ENCODE results near the gene TANC1. TPM values are rescaled to one million over a fixed set of nuclear protein-coding genes. Genes with fewer than 3 reads are reported as not detected.

The TANC1 gene
- total RNA-seq, 4 donors from 2014 or later: 34.5 to 125 (median 47.0) TPM

DNA sequence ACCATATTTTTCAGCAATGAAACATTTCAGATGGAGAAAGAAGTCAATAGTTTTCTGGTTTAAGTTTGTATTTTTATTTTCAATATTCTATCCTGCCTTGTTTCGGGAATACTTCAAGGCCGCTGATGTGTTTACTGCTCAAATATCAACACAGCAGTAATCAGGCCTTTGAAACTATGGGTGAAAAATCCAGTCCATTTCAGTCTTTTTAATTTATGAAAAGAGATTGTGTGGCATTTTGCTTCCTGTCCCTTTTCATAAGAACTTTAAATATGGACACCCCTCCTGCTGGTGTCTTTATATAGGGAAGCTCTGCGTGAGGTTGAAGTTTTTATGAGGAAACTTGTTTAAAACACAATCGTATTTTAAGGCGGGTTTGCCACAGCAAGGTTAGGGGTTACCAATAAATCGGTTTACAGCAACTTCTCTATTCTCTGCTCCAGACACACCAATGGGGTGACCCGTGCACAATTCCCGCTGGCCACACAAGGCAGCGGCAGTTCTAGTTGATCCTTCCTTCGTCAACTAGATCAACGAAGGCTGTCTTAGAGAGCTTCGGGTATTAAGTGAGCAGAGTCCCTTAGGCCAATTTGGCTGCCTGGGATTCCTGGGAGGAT lies 1.2 kb upstream of the TANC1 start:
- 38 to 40% methylated on average over 8 to 12 of the region's 12 CpGs for WGBS, 2 donors (ENCODE audit: low coverage in 1 of 2)
- intact Hi-C loops (cut with DNase I; ENCODE audit: low total_unique reads) (loop anchor here (10.0 kb wide), 1 partner anchor 148 kb away; no protein-coding TSS in a partner anchor), in situ Hi-C loops (cut with MboI; ENCODE audit: low pct_ligation_motif_present in 1 of 4, low pct_unique_long_range_greater_than_20kb in 1 of 4, low sequenced_read_pairs in 3 of 4) (no loop called here)
- Histone ChIP-seq H3K27me3 (no peaks in the 10 kb centered on the region), H3K4me3 (peak overlapping the region in 2 of 4 donors; percentile 68 to 87), H3K36me3 (no peaks in the 10 kb centered on the region), H3K9me3 (no peaks in the 10 kb centered on the region), H3K27ac (peak overlapping the region; percentile 96 to 97 (median 96)), H3K4me1 (peaks cover 7 to 34% (median 20%) of the 10 kb centered on the region in 4 donors)
- TF ChIP-seq, protein P1, sequence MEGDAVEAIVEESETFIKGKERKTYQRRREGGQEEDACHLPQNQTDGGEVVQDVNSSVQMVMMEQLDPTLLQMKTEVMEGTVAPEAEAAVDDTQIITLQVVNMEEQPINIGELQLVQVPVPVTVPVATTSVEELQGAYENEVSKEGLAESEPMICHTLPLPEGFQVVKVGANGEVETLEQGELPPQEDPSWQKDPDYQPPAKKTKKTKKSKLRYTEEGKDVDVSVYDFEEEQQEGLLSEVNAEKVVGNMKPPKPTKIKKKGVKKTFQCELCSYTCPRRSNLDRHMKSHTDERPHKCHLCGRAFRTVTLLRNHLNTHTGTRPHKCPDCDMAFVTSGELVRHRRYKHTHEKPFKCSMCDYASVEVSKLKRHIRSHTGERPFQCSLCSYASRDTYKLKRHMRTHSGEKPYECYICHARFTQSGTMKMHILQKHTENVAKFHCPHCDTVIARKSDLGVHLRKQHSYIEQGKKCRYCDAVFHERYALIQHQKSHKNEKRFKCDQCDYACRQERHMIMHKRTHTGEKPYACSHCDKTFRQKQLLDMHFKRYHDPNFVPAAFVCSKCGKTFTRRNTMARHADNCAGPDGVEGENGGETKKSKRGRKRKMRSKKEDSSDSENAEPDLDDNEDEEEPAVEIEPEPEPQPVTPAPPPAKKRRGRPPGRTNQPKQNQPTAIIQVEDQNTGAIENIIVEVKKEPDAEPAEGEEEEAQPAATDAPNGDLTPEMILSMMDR (IDR thresholded peaks at IDR 0.05): no peak
- TF ChIP-seq POLR2A (IDR thresholded peaks at IDR 0.05): no peak
- TF ChIP-seq EP300 (IDR thresholded peaks at IDR 0.05; ENCODE audit: low read depth): no peak
- TF ChIP-seq POLR2AphosphoS5 (IDR thresholded peaks at IDR 0.05): no peak
- peak; percentile 17 for DNase-seq

DNA sequence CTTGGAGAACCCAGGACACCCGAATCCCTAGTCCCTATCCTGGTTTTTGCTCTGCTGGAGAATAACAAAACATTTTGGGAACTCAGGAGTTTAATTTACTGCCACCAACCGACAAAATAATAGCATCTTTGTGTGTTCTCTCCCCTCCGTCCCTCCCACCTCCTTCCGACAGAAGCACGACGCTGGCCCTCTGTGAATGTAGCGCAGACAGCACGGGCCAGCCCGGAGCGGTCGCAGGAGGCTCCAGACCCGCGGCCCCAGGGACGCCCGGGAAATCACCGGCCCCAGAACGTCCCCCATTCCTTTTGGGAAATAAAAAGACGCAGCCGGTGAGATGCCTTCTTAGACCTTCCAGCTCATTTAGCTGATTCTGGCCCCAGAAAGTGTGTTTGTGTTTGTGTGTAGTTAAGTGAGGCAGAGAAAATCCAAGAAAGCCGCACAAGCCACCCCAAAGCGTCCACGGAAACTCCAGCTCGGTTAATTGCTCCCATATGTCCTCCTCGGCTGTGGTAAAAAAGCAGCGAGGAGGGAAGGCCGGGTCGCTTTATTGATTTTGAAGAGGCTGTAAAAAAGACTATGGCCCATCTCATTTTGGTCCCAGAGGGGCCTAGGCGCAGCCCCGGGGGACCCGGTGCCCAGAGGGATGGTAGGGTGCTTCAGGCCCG lies 577 bp upstream of the TANC1 start:
- TF ChIP-seq EP300 (IDR thresholded peaks at IDR 0.05; ENCODE audit: low read depth): no peak
- TF ChIP-seq POLR2AphosphoS5 (IDR thresholded peaks at IDR 0.05): no peak
- TF ChIP-seq, protein P1 (IDR thresholded peaks at IDR 0.05): no peak
- peak; percentile 8 for TF ChIP-seq POLR2A (IDR thresholded peaks at IDR 0.05)
- Histone ChIP-seq H3K36me3 (no peaks in the 10 kb centered on the region), H3K27ac (peak overlapping the region; percentile 96 to 97 (median 96)), H3K4me1 (peaks cover 7 to 40% (median 24%) of the 10 kb centered on the region in 4 donors), H3K4me3 (peak overlapping the region; percentile 32 to 87 (median 77)), H3K9me3 (no peaks in the 10 kb centered on the region), H3K27me3 (no peaks in the 10 kb centered on the region)
- peak; percentile 52 for DNase-seq
- in situ Hi-C loops (cut with MboI; ENCODE audit: low pct_ligation_motif_present in 1 of 4, low pct_unique_long_range_greater_than_20kb in 1 of 4, low sequenced_read_pairs in 3 of 4): no loop called here
- intact Hi-C loops (cut with DNase I; ENCODE audit: low total_unique reads): loop anchor here (10.0 kb wide), 1 partner anchor 147 kb away; no protein-coding TSS in a partner anchor
- whole genome bisulfite sequencing, 2 donors (ENCODE audit: low coverage in 1 of 2): 0 to 7% methylated on average over 3 to 31 of the region's 31 CpGs

DNA sequence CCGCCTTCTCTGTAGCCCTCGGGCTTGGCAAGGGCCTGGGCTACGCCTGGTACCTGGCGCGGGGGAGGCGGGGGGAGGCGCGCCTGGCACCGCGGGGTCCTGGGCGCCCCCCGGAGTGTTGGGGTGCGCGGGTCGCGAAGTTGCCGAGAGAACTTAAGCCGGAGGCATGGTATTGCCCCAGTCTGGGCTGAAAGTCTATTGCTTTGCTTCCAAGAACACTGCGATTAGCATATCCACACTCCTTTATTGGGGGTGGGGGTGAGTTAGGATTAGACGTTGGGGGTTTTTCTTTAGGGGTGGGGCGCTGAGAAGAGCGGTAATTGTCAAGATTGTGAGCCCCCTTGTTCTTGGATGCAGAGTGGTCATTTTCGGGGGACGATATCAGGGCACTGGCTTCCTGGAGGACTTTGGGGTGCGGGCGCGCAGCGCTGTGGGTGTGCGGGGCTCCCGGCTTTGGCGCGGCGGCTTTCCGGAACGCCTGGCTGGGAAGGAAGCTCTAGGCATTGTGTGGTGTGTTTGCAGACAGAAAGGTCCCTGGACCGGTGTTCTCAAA lies 798 bp downstream of the TANC1 start:
- H3K4me1 ChIP-seq: peaks cover 7 to 46% (median 27%) of the 10 kb centered on the region in 4 donors
- no peaks in the 10 kb centered on the region for H3K36me3 ChIP-seq
- WGBS, 2 donors (ENCODE audit: low coverage in 1 of 2): 10% methylated on average over 29 of the region's 36 CpGs; no CpG with 5 or more reads in 1 of the 2 donors
- peak overlapping the region; percentile 68 to 87 (median 82) for H3K4me3 ChIP-seq
- intact Hi-C loops (cut with DNase I; ENCODE audit: low total_unique reads) (loop anchor here (10.0 kb wide), 1 partner anchor 146 kb away; no protein-coding TSS in a partner anchor), in situ Hi-C loops (cut with MboI; ENCODE audit: low pct_ligation_motif_present in 1 of 4, low pct_unique_long_range_greater_than_20kb in 1 of 4, low sequenced_read_pairs in 3 of 4) (no loop called here)
- H3K27ac ChIP-seq: peak overlapping the region; percentile 96 to 97 (median 96)
- DNase-seq: no peak
- no peaks in the 10 kb centered on the region for H3K27me3 ChIP-seq
- no peaks in the 10 kb centered on the region for H3K9me3 ChIP-seq
- TF ChIP-seq POLR2A (IDR thresholded peaks at IDR 0.05): no peak
- TF ChIP-seq EP300 (IDR thresholded peaks at IDR 0.05; ENCODE audit: low read depth): no peak
- TF ChIP-seq, protein P1 (IDR thresholded peaks at IDR 0.05): no peak
- TF ChIP-seq POLR2AphosphoS5 (IDR thresholded peaks at IDR 0.05): no peak

DNA sequence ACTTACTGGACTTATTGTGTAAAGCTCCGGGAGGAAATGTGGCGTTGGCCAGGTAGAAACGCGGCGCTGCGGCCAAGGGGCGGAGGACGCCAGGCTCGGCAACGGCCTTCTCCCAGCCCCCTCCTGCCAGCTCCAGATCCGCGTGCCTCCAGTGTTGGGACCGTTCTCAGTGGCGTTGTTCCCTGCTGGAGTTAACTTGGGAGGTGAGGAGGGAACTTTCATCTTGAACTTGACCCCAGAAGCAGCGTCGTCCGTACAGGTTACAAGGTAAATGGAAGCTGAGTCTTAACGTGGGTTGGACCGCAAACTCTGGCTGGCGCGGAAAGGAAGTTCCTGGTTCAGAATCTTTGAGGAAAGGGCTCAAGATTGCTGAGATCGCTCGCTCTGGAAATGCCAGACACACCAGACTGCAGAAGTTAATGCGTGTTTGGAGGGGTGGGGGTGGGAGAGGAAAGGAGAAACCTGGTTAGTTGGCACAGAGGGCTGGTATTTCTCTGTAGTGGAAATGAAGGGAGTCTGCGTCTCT lies 1.3 kb downstream of the TANC1 start:
- intact Hi-C loops (cut with DNase I; ENCODE audit: low total_unique reads) (loop anchor here (10.0 kb wide), 1 partner anchor 145 kb away; no protein-coding TSS in a partner anchor), in situ Hi-C loops (cut with MboI; ENCODE audit: low pct_ligation_motif_present in 1 of 4, low pct_unique_long_range_greater_than_20kb in 1 of 4, low sequenced_read_pairs in 3 of 4) (no loop called here)
- Histone ChIP-seq H3K4me3 (peak overlapping the region; percentile 68 to 87 (median 82)), H3K9me3 (no peaks in the 10 kb centered on the region), H3K36me3 (no peaks in the 10 kb centered on the region), H3K27me3 (no peaks in the 10 kb centered on the region), H3K27ac (peak overlapping the region; percentile 96 to 97 (median 96)), H3K4me1 (peaks cover 7 to 46% (median 27%) of the 10 kb centered on the region in 4 donors)
- DNase-seq: peak; percentile 51
- 2% methylated on average over 25 of the region's 25 CpGs; no CpG with 5 or more reads in 1 of the 2 donors for WGBS, 2 donors (ENCODE audit: low coverage in 1 of 2)
- no peak for TF ChIP-seq POLR2A (IDR thresholded peaks at IDR 0.05)
- no peak for TF ChIP-seq POLR2AphosphoS5 (IDR thresholded peaks at IDR 0.05)

Data from transverse colon (tissue), 4 donors.